Vagina (tissue), 2 donors: Measurements from ENCODE around the gene METTL8. TPM values are rescaled to one million over a fixed set of nuclear protein-coding genes. Genes with fewer than 3 reads are reported as not detected.

ENCODE experiments used
- DNase-seq, 2 donors: peaks; one replicate each; pipeline ENCODE4 v3.0.0-alpha.2; 2017; ENCODE audit errors: extremely low spot score in 2 of 2
- H3K27ac ChIP-seq: fragments of 200-600 bp; sonication (generic); one replicate; pipeline ENCODE4 v1.5.1; 2019
- H3K27me3 ChIP-seq: fragments of 200-600 bp; sonication (generic); one replicate; pipeline ENCODE4 v1.5.1; 2019
- H3K36me3 ChIP-seq, 2 donors: fragments of 200-600 bp; sonication (generic); one replicate each; pipeline ENCODE4 v1.5.1; 2017 to 2019
- H3K4me1 ChIP-seq: fragments of 200-600 bp; sonication (generic); one replicate; pipeline ENCODE4 v1.5.1; 2019
- H3K4me3 ChIP-seq, 2 donors: fragments of 200-600 bp; sonication (generic); 1 replicate in 1 of 2; 2 replicates in 1 of 2; pipeline ENCODE4 v1.5.1; 2016 to 2019
- H3K9me3 ChIP-seq: fragments of 200-600 bp; sonication (generic); one replicate; pipeline ENCODE4 v1.5.1; 2019
- POLR2A ChIP-seq, 2 donors: fragments of 450-650 bp; IDR thresholded peaks; one replicate each; pipeline ENCODE4 v1.6.1; 2017; ENCODE audit warnings: antibody characterized with exemption in 2 of 2, mild to moderate bottlenecking in 2 of 2, moderate library complexity in 2 of 2
- POLR2AphosphoS5 ChIP-seq, 2 donors: sonication (generic); formaldehyde crosslinking; IDR thresholded peaks; one replicate each; pipeline ENCODE4 v1.9.0; 2017; ENCODE audit warnings: antibody characterized with exemption in 2 of 2, mild to moderate bottlenecking in 2 of 2, low read depth in 1 of 2; ENCODE audit not compliant: insufficient read depth in 1 of 2
- intact Hi-C: fragments of 100-400 bp; cut with DNase I; formaldehyde crosslinking; loops from one replicate; pipeline ENCODE4 v1.15.1; 2023
- total RNA-seq: library from RNA; depleted of rRNA; stranded (reverse); fragments of >200 nt; gene quantifications from one replicate; pipeline ENCODE4 v1.2.3, GENCODE V29; 2016
- TF ChIP-seq, protein P1 (sequence below), 3 experiments: fragments of 450-650 bp in 2 of 3; fragments of 200-600 bp in 1 of 3; sonication (generic) in 1 of 3; IDR thresholded peaks; one replicate each; pipeline ENCODE4 v1.5.1; 2017 to 2019; ENCODE audit warnings: antibody characterized with exemption in 3 of 3, mild to moderate bottlenecking in 2 of 3, moderate library complexity in 2 of 3

Gene METTL8
- total RNA-seq, 1 donor from 2014 or later, result 27.7 TPM

DNA sequence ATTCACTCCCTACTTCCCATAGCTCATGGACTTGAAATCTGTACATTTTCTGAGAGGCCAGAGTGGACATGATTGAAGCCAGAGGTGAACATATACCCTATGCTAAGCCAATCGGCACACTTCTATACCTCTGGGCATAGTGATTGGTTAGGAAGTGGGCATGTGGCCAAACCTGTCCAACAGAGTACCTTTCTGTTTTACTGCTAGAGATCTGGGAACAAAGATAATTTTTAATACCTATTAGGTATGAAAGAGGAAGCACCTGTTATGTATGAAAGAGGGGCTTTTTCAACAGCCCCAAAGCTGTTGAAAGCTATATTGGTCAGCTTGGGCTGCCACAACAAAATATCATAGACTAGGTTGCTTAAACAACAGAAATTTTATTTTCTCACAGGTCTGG, 27.7 kb downstream of the METTL8 start:
- no peak overlapping the region for H3K27ac ChIP-seq
- no peaks in the 10 kb centered on the region for H3K27me3 ChIP-seq

DNA sequence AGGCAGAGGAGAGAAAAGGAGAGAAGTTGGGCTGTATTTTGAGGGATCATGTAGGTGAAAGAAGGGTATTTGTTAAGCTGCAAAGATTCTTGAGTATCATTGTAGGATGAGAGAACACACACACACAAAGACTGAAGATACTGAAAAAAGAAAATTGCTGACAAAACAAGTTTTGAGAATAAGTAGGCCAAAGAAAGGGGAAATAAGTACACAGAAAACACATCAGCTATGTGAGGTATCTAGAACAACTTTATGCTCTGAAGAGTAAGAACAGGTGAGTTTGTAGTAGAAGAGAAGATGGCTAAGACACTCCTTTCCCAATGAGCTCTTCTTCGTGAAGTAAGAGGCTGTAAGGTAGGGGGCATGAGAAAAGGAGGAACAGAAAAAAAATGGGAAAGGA, 28.2 kb downstream of the METTL8 start:
- Histone ChIP-seq H3K4me3 (no peak overlapping the region), H3K4me1 (peaks cover 21% of the 10 kb centered on the region), H3K9me3 (no peaks in the 10 kb centered on the region), H3K36me3 (no peaks in the 10 kb centered on the region), H3K27ac (no peak overlapping the region), H3K27me3 (no peaks in the 10 kb centered on the region)
- TF ChIP-seq POLR2A (IDR thresholded peaks at IDR 0.05) (no peak), POLR2AphosphoS5 (IDR thresholded peaks at IDR 0.05; ENCODE audit: insufficient read depth in 1 of 2, low read depth in 1 of 2) (no peak)
- TF ChIP-seq, protein P1, sequence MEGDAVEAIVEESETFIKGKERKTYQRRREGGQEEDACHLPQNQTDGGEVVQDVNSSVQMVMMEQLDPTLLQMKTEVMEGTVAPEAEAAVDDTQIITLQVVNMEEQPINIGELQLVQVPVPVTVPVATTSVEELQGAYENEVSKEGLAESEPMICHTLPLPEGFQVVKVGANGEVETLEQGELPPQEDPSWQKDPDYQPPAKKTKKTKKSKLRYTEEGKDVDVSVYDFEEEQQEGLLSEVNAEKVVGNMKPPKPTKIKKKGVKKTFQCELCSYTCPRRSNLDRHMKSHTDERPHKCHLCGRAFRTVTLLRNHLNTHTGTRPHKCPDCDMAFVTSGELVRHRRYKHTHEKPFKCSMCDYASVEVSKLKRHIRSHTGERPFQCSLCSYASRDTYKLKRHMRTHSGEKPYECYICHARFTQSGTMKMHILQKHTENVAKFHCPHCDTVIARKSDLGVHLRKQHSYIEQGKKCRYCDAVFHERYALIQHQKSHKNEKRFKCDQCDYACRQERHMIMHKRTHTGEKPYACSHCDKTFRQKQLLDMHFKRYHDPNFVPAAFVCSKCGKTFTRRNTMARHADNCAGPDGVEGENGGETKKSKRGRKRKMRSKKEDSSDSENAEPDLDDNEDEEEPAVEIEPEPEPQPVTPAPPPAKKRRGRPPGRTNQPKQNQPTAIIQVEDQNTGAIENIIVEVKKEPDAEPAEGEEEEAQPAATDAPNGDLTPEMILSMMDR (IDR thresholded peaks at IDR 0.05), result no peak
- intact Hi-C loops, result no loop called here
- DNase-seq, result no peak

More for the DNA sequence above, 27.7 kb downstream of the METTL8 start:
- TF ChIP-seq POLR2A (IDR thresholded peaks at IDR 0.05) (no peak), POLR2AphosphoS5 (IDR thresholded peaks at IDR 0.05; ENCODE audit: insufficient read depth in 1 of 2, low read depth in 1 of 2) (no peak)
- TF ChIP-seq, protein P1 (IDR thresholded peaks at IDR 0.05), result no peak
- Histone ChIP-seq H3K9me3 (no peaks in the 10 kb centered on the region), H3K4me1 (peaks cover 26% of the 10 kb centered on the region), H3K36me3 (no peaks in the 10 kb centered on the region), H3K4me3 (no peak overlapping the region)
- intact Hi-C loops, result no loop called here
- no peak for DNase-seq

DNA sequence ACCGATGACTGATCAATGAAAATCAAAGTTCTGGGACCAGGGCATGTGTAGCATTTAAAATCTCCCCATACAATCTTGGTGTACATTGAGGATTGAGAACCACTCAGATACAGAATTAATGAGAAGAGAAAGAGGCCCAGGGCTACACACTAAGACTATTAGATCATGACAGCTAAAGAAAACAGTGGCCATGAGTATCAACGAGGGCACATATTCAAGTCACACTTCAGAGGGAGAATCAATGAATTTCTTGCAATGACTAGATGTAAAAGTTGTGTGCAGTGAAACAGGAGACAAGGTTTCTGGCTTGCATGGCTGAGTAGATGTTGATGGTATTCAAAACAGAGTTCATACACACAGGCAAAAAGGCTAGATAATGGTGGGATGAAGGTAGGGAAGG, 29.1 kb downstream of the METTL8 start:
- no peak for TF ChIP-seq POLR2A (IDR thresholded peaks at IDR 0.05)
- TF ChIP-seq POLR2AphosphoS5 (IDR thresholded peaks at IDR 0.05; ENCODE audit: insufficient read depth in 1 of 2, low read depth in 1 of 2), result no peak
- TF ChIP-seq, protein P1 (IDR thresholded peaks at IDR 0.05), result no peak
- no peaks in the 10 kb centered on the region for H3K36me3 ChIP-seq
- H3K27ac ChIP-seq, result no peak overlapping the region
- DNase-seq, result no peak
- no peaks in the 10 kb centered on the region for H3K9me3 ChIP-seq
- H3K4me1 ChIP-seq, result peaks cover 13% of the 10 kb centered on the region
- H3K27me3 ChIP-seq, result no peaks in the 10 kb centered on the region
- H3K4me3 ChIP-seq, result no peak overlapping the region
- intact Hi-C loops, result no loop called here

DNA sequence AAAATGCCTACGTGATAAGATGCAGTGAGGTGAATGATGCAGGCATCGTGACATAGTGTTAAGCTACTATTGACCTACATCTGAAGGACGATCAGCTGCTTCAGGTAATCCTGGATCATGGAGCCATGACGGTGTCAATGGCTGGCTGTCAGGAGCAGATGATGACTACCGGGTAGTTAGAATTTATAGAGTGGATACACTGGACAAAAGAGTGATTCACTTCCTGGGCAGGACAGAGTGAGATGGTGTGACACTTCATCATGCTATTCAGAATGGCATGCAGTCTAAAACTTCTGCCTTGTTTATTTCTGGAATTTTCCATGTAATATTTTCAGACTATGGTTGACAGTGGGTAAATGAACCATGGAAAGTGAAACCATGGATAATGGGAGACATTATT, 29.5 kb downstream of the METTL8 start:
- Histone ChIP-seq H3K4me3 (no peak overlapping the region), H3K4me1 (peaks cover 8% of the 10 kb centered on the region), H3K36me3 (no peaks in the 10 kb centered on the region), H3K9me3 (no peaks in the 10 kb centered on the region), H3K27me3 (no peaks in the 10 kb centered on the region), H3K27ac (no peak overlapping the region)
- intact Hi-C loops, result no loop called here
- TF ChIP-seq, protein P1 (IDR thresholded peaks at IDR 0.05), result no peak
- TF ChIP-seq POLR2AphosphoS5 (IDR thresholded peaks at IDR 0.05; ENCODE audit: insufficient read depth in 1 of 2, low read depth in 1 of 2), result peak in 1 of 2 donors; percentile 51
- no peak for DNase-seq

DNA sequence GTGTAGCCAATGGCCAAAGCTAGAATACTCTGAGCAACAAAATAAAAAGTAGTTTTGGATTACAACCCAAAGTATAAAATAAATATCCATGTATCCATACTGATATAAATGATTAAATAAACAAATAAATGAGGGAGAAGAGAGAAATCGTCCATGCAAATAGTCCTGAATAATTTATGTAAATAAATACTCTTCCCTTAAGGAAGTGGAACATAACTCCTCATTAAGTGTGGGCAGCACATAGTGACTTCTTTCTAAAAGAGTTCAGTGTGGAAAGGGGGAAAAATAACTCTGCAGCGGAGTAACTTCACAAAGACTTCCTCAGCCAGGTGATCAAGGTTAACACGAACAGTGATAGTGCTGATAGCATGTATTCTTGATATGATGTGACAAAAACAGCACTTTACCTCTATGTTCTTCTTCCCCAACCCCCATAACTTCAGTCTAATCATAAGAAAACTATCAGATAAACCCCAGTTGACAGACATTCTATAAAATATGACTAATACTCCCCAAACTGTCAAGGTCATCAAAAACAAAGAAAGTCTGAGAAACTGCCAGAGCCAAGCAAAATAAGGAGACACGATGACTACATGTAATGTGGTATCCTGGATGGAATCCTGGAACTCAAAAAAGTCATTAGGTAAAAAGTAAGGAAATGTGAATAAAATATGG, 30.7 kb downstream of the METTL8 start:
- H3K9me3 ChIP-seq, result no peaks in the 10 kb centered on the region
- TF ChIP-seq POLR2A (IDR thresholded peaks at IDR 0.05) (no peak), POLR2AphosphoS5 (IDR thresholded peaks at IDR 0.05; ENCODE audit: insufficient read depth in 1 of 2, low read depth in 1 of 2) (no peak)
- TF ChIP-seq, protein P1 (IDR thresholded peaks at IDR 0.05), result no peak
- H3K4me1 ChIP-seq, result peaks cover 4% of the 10 kb centered on the region
- H3K27me3 ChIP-seq, result no peaks in the 10 kb centered on the region
- DNase-seq, result no peak
- H3K27ac ChIP-seq, result no peak overlapping the region
- no peaks in the 10 kb centered on the region for H3K36me3 ChIP-seq
- no peak overlapping the region for H3K4me3 ChIP-seq
- intact Hi-C loops, result no loop called here
